Activated CD4-positive, alpha-beta T cell treated with anti-CD3 and anti-CD28 coated beads, Interleukin-2, amount 10 ng/mL, durations not matched to agents 24 days and 14 days (primary cell): ENCODE results near the gene CECR2. TPM values are rescaled to one million over a fixed set of nuclear protein-coding genes. Genes with fewer than 3 reads are reported as not detected.
"Not testable (repeated sequence)": the region's sequence is repeated elsewhere in the genome, so short reads cannot be mapped to it uniquely, and the experiment has no call there.

ENCODE experiments used
- DNase-seq: peaks from one replicate; pipeline ENCODE4 v3.0.0; 2022
- H3K27ac Mint-ChIP-seq: one replicate; pipeline ENCODE4 v1.8.0; 2022; ENCODE audit warnings: mild to moderate bottlenecking, mixed read lengths
- H3K27me3 Mint-ChIP-seq: one replicate; pipeline ENCODE4 v1.8.0; 2022; ENCODE audit warnings: mixed read lengths
- H3K36me3 Mint-ChIP-seq: one replicate; pipeline ENCODE4 v1.8.0; 2022; ENCODE audit warnings: low read depth, mild to moderate bottlenecking, mixed read lengths
- H3K4me1 Mint-ChIP-seq: one replicate; pipeline ENCODE4 v1.8.0; 2021; ENCODE audit warnings: mixed read lengths
- H3K4me3 Mint-ChIP-seq: one replicate; pipeline ENCODE4 v1.8.0; 2022; ENCODE audit warnings: mild to moderate bottlenecking, moderate library complexity, mixed read lengths
- H3K9me3 Mint-ChIP-seq: one replicate; pipeline ENCODE4 v1.8.0; 2021; ENCODE audit warnings: mixed read lengths
- intact Hi-C: fragments of 100-400 bp; cut with micrococcal nuclease; formaldehyde crosslinking; loops from one replicate; pipeline ENCODE4 v1.15.1; 2023
- total RNA-seq: library from RNA; stranded (reverse); gene quantifications from 2 replicates; pipeline ENCODE4 v1.2.3, GENCODE V29; 2022

The CECR2 gene
- total RNA-seq, 1 donor from 2014 or later: 0.09 TPM

DNA sequence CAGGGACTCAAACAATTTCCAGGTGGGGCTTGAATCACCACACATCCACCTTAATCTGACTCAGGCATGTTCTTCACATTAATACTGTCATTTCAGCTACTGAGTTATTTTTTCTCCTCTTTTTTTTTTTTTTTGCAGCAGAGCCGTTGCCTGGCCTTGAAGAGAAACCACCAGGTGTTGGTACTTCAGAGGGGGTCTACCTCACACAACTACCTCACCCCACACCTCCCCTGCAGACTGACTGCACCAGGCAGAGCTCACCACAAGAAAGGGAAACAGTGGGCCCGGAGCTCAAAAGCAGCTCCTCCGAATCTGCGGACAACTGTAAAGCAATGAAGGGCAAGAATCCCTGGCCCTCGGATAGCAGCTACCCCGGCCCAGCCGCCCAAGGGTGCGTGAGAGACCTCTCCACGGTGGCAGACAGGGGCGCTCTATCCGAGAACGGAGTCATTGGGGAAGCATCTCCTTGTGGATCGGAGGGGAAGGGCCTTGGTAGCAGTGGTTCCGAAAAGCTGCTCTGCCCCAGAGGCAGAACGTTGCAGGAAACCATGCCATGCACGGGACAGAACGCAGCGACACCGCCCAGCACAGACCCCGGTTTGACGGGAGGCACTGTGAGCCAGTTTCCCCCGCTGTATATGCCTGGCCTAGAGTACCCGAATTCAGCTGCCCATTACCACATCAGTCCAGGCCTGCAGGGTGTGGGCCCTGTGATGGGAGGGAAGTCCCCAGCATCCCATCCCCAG is 178.9 kb downstream of the CECR2 start:
- Mint-ChIP-seq H3K36me3 (no peaks in the 10 kb centered on the region), H3K27me3 (no peaks in the 10 kb centered on the region)

DNA sequence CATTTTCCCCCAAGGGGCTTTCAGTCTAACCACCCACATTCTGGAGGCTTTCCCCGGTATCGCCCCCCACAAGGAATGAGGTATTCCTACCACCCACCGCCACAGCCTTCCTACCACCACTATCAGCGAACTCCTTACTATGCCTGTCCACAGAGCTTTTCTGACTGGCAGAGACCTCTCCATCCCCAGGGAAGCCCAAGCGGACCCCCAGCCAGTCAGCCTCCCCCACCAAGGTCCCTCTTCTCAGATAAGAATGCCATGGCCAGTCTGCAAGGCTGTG is 179.4 kb downstream of the CECR2 start:
- no peaks in the 10 kb centered on the region for H3K9me3 Mint-ChIP-seq
- H3K4me3 Mint-ChIP-seq: no peak overlapping the region
- no peak for DNase-seq
- no peaks in the 10 kb centered on the region for H3K27me3 Mint-ChIP-seq
- H3K36me3 Mint-ChIP-seq: no peaks in the 10 kb centered on the region
- intact Hi-C loops: no loop called here
- H3K27ac Mint-ChIP-seq: no peak overlapping the region
- no peaks in the 10 kb centered on the region for H3K4me1 Mint-ChIP-seq

More for the DNA sequence above, 178.9 kb downstream of the CECR2 start:
- intact Hi-C loops: no loop called here
- no peak for DNase-seq
- H3K4me3 Mint-ChIP-seq: no peak overlapping the region
- H3K27ac Mint-ChIP-seq: no peak overlapping the region
- no peaks in the 10 kb centered on the region for H3K4me1 Mint-ChIP-seq
- no peaks in the 10 kb centered on the region for H3K9me3 Mint-ChIP-seq

DNA sequence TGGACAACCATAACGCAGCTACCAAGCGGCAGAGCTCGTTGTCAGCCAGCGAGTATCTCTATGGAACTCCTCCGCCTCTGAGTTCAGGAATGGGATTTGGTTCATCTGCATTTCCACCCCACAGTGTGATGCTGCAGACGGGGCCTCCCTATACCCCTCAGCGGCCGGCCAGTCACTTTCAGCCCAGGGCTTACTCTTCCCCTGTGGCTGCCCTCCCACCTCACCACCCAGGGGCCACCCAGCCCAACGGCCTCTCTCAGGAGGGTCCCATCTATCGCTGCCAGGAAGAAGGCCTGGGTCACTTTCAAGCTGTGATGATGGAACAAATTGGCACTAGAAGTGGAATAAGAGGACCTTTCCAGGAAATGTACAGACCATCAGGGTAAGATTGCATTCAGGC is 179.9 kb downstream of the CECR2 start:
- Mint-ChIP-seq H3K4me3 (no peak overlapping the region), H3K36me3 (no peaks in the 10 kb centered on the region)
- intact Hi-C loops: no loop called here

GRCh38 chr22:17549655-17550054 is 180.4 kb downstream of the CECR2 start:
- Mint-ChIP-seq H3K4me3 (no peak overlapping the region), H3K9me3 (no peaks in the 10 kb centered on the region), H3K4me1 (no peaks in the 10 kb centered on the region), H3K27ac (no peak overlapping the region), H3K27me3 (no peaks in the 10 kb centered on the region), H3K36me3 (no peaks in the 10 kb centered on the region)
- no peak for DNase-seq
- intact Hi-C loops: no loop called here

More for the DNA sequence above, 179.9 kb downstream of the CECR2 start:
- Mint-ChIP-seq H3K27me3 (no peaks in the 10 kb centered on the region), H3K4me1 (no peaks in the 10 kb centered on the region), H3K9me3 (no peaks in the 10 kb centered on the region), H3K27ac (no peak overlapping the region)
- no peak for DNase-seq

DNA sequence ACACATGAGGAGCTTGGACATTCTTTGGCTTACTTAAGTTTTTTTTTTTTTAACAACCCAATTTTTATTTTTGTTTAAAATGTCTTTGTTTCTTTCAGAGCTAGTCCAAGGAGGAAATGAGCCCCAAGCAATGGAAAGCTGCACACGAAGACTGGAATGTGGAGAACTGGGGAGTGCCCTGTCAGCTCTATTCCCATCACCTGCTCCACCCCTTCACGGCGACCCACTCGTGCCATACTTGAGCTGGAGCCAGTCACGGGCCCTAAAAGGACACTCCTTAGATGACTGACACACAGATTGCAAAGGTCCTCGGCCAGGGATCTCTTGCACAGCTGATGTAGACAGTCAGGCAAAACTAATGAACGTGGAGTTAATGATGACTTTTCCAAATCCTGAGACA is 183.5 kb downstream of the CECR2 start:
- Mint-ChIP-seq H3K36me3 (no peaks in the 10 kb centered on the region), H3K4me3 (no peak overlapping the region), H3K9me3 (no peaks in the 10 kb centered on the region), H3K27me3 (no peaks in the 10 kb centered on the region), H3K4me1 (no peaks in the 10 kb centered on the region), H3K27ac (no peak overlapping the region)
- intact Hi-C loops: no loop called here
- no peak for DNase-seq

GRCh38 chr22:17554814-17555213 is 185.6 kb downstream of the CECR2 start:
- no peak for DNase-seq
- Mint-ChIP-seq H3K9me3 (no peaks in the 10 kb centered on the region), H3K36me3 (no peaks in the 10 kb centered on the region), H3K27ac (no peak overlapping the region), H3K27me3 (no peaks in the 10 kb centered on the region), H3K4me3 (no peak overlapping the region), H3K4me1 (no peaks in the 10 kb centered on the region)
- intact Hi-C loops: no loop called here

DNA sequence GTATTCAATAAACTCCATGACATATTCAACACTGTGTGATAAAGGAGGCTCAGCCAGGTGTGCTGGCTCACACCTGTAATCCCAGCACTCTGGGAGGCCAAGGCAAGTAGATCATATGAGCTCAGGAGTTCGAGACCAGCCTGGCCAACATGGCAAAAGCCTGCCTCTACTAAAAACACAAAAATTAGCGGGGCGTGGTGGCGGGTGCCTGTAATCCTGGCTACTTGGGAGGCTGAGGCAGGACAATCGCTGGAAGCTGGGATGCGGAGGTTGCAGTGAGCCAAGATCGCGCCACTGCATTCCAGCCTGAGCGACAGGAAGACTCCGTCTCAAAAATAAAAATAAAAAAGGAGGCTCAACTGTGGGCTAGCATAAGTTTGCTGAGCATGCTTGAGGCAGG is 189.9 kb downstream of the CECR2 start:
- peaks cover 2% of the 10 kb centered on the region for H3K27me3 Mint-ChIP-seq
- no peaks in the 10 kb centered on the region for H3K36me3 Mint-ChIP-seq
- intact Hi-C loops: no loop called here
- H3K9me3 Mint-ChIP-seq: no peaks in the 10 kb centered on the region
- no peak overlapping the region for H3K27ac Mint-ChIP-seq
- no peak for DNase-seq
- H3K4me1 Mint-ChIP-seq: no peaks in the 10 kb centered on the region
- no peak overlapping the region for H3K4me3 Mint-ChIP-seq

DNA sequence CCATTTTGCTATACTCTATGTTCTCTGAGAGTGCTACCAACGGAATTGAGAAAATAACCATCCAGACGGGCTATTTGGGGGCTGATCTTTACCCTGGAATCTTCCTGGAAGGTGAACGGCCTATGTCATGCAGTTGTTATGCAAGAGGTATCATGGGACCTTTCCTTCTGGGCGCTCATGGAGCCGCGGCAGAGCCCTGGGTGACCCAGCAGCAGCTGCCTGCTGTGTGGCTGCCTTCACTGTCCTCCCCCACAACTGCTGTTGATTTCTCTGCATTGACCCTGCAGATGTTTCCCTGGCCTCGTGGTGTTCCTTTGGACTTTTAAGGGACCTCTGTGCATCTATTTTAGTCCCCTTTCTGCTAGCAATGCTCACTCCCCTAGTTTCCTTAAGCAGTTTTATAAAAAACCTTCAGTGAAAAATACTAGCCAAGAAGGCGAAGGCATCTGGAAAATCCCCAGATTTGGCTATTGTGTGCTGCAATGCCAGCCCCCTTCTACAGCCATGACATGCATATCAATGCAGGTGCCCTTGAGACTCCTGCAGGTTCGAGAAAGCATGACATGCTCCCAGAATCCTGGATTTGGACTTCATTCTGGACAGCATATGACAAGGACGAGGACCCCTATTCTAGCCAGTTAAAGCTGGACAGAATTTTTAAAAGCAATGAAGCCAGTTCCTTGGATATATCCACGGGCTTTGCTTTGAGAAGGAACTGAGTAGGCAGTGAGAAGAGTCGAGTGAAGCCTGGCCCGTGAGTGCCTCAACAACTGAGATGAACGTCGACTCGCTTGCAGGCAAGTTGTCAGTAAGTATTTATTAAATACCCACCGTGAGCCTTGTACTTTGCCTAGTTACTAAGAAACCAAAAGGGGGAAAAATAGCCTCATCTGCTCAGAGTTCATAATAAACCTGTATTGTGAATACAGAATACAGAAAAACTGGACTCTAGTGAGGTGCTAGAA is 193.9 kb downstream of the CECR2 start, which contains the start of gene SLC25A18:
TSS of gene SLC25A18 (plus strand) at position 593 of the 965 bp plus-strand sequence. CDS start 16,447 bp downstream, outside the sequence.
- no peaks in the 10 kb centered on the region for H3K36me3 Mint-ChIP-seq
- H3K4me3 Mint-ChIP-seq: no peak within 1 kb of the TSS
- DNase-seq: no peak
- H3K27ac Mint-ChIP-seq: no peak within 1 kb of the TSS
- intact Hi-C loops: no loop called here
- H3K4me1 Mint-ChIP-seq: no peaks in the 10 kb centered on the region
- H3K27me3 Mint-ChIP-seq: peaks cover 2% of the 10 kb centered on the region
- no peaks in the 10 kb centered on the region for H3K9me3 Mint-ChIP-seq

DNA sequence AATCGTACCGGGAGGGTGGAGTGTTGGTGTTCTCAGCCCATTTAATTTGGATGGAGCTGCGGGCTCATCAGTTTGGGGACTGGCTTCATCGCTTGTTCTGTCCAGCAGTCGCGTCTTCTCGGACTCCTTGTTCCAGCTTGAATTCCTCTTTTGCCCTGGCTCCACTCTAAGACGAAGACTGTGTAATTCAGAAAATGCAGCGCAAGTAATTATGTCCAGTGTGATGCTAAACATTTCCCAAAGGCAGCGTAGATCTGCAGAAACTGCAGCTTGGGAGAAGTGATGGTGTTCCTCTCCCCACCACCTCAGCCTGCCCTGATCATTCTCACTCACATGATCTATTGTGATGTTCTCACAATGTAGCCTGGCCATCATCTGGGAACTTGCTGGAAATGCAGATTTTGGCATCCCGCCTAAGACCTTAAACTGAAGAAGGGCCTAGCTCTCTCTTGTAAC is 194.7 kb downstream of the CECR2 start:
- Mint-ChIP-seq H3K27me3 (peaks cover 2% of the 10 kb centered on the region), H3K36me3 (no peaks in the 10 kb centered on the region), H3K4me3 (no peak overlapping the region), H3K27ac (no peak overlapping the region), H3K9me3 (no peaks in the 10 kb centered on the region), H3K4me1 (no peaks in the 10 kb centered on the region)
- no peak for DNase-seq
- intact Hi-C loops: no loop called here

- H3K27me3 Mint-ChIP-seq, H3K27ac Mint-ChIP-seq, H3K36me3 Mint-ChIP-seq, H3K4me1 Mint-ChIP-seq, H3K4me3 Mint-ChIP-seq, H3K9me3 Mint-ChIP-seq, DNase-seq, intact Hi-C loops: not testable (repeated sequence)
These were observed 196.9 kb downstream of the CECR2 start for GRCh38 chr22:17566016-17566687.

- intact Hi-C loops: no loop called here
- no peaks in the 10 kb centered on the region for H3K36me3 Mint-ChIP-seq
- no peaks in the 10 kb centered on the region for H3K4me1 Mint-ChIP-seq
- no peak for DNase-seq
- H3K9me3 Mint-ChIP-seq: no peaks in the 10 kb centered on the region
- peaks cover 2% of the 10 kb centered on the region for H3K27me3 Mint-ChIP-seq
- H3K4me3 Mint-ChIP-seq: no peak overlapping the region
- H3K27ac Mint-ChIP-seq: no peak overlapping the region
These were observed 197.5 kb downstream of the CECR2 start for GRCh38 chr22:17566776-17567175.

- Mint-ChIP-seq H3K36me3 (no peaks in the 10 kb centered on the region), H3K4me1 (no peaks in the 10 kb centered on the region)
- no peak for DNase-seq
These were observed 200.8 kb downstream of the CECR2 start for GRCh38 chr22:17569971-17570511.

DNA sequence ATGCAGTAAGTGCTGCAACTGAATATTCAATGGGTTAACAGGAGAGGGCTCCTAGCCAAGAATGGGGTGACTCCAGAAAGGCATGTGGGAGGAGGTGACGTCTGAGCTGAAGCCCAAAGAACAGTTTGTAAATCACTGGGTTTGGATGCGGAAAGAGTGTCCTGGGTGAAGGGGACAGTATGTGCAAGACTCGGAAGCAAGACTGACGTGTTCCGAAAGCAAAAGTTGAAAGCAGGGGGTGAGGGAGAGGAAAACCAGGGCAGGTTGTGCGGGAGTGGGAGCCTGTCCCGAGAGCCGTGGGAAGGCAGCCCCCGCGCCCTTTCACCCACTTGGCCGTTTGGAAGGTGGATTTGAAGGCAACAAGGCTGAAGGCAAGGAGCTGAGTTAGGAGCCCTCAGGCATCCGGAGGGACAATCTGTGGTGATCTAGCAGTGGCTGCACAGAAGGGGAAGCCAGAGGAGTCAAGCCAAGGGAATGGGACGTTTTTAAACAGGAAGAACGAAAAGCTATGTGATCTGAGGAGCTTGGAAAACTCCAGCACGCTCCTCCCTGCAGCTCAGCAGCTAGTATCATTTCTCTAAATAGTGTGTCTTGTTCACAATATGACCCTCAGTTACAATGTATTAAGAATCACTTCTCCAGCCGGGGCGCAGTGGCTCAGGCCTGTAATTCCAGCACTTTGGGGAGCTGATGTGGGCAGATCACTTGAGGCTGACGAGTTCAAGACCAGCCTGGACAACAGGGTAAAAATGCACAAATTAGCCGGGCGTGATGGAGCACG is 201.8 kb downstream of the CECR2 start:
- Mint-ChIP-seq H3K4me3 (no peak overlapping the region), H3K27ac (no peak overlapping the region), H3K27me3 (no peaks in the 10 kb centered on the region), H3K36me3 (no peaks in the 10 kb centered on the region), H3K9me3 (no peaks in the 10 kb centered on the region), H3K4me1 (no peaks in the 10 kb centered on the region)
- no peak for DNase-seq
- intact Hi-C loops: no loop called here

More at GRCh38 chr22:17569971-17570511, 200.8 kb downstream of the CECR2 start:
- Mint-ChIP-seq H3K27ac (no peak overlapping the region), H3K27me3 (no peaks in the 10 kb centered on the region), H3K9me3 (no peaks in the 10 kb centered on the region), H3K4me3 (no peak overlapping the region)
- intact Hi-C loops: no loop called here
